IMR-90 (cell line): ENCODE measurements around the gene EFHC2.

Source experiments
- CEBPB ChIP-seq: IDR thresholded peaks from 2 replicates; pipeline ENCODE4 v1.6.1; 2012; ENCODE audit warnings: low read depth, low read length, improper control_type of control experiment
- FOS ChIP-seq: fragments of 150-350 bp; IDR thresholded peaks from 2 replicates; pipeline ENCODE4 v1.6.1; 2016; ENCODE audit warnings: low read depth, low read length
- MAFK ChIP-seq: IDR thresholded peaks from 2 replicates; pipeline ENCODE4 v1.6.1; 2012; ENCODE audit warnings: low read depth, low read length, improper control_type of control experiment
- MAZ ChIP-seq: IDR thresholded peaks from 2 replicates; pipeline ENCODE4 v1.6.1; 2012; ENCODE audit warnings: low read depth, mild to moderate bottlenecking, low read length, improper control_type of control experiment, moderate library complexity, borderline replicate concordance
- MXI1 ChIP-seq: IDR thresholded peaks from 2 replicates; pipeline ENCODE4 v1.6.1; 2012; ENCODE audit warnings: low read depth, mild to moderate bottlenecking, low read length, moderate library complexity, borderline replicate concordance
- NFE2L2 ChIP-seq: fragments of 150-350 bp; IDR thresholded peaks from 2 replicates; pipeline ENCODE4 v1.6.1; 2016; ENCODE audit warnings: low read depth, mild to moderate bottlenecking, low read length
- POLR2A ChIP-seq: IDR thresholded peaks from 2 replicates; pipeline ENCODE4 v1.6.1; 2012; ENCODE audit warnings: mild to moderate bottlenecking, low read depth, low read length
- RAD21 ChIP-seq: IDR thresholded peaks from 2 replicates; pipeline ENCODE4 v1.6.1; 2012; ENCODE audit warnings: low read length, improper control_type of control experiment
- RCOR1 ChIP-seq: IDR thresholded peaks from 2 replicates; pipeline ENCODE4 v1.6.1; 2012; ENCODE audit warnings: mild to moderate bottlenecking, low read length, improper control_type of control experiment; ENCODE audit not compliant: insufficient replicate concordance
- RFX5 ChIP-seq: IDR thresholded peaks from 2 replicates; pipeline ENCODE4 v1.8.0; 2012; ENCODE audit warnings: low read depth, mild to moderate bottlenecking, low read length, moderate library complexity
- SMC3 ChIP-seq: fragments of 150-350 bp; IDR thresholded peaks from 2 replicates; pipeline ENCODE4 v1.6.1; 2016; ENCODE audit warnings: low read depth, mild to moderate bottlenecking, antibody characterized with exemption, low read length, moderate library complexity
- TF ChIP-seq, protein P1 (sequence below): conservative IDR thresholded peaks from 2 replicates; pipeline ENCODE4 v1.5.1; 2012; ENCODE audit warnings: mild to moderate bottlenecking, low read depth, low read length, improper control_type of control experiment
- TF ChIP-seq, protein P2 (sequence below): fragments of 150-350 bp; IDR thresholded peaks from 2 replicates; pipeline ENCODE4 v1.6.1; 2017; ENCODE audit warnings: mild to moderate bottlenecking, antibody characterized with exemption, low read length, low read depth

DNA sequence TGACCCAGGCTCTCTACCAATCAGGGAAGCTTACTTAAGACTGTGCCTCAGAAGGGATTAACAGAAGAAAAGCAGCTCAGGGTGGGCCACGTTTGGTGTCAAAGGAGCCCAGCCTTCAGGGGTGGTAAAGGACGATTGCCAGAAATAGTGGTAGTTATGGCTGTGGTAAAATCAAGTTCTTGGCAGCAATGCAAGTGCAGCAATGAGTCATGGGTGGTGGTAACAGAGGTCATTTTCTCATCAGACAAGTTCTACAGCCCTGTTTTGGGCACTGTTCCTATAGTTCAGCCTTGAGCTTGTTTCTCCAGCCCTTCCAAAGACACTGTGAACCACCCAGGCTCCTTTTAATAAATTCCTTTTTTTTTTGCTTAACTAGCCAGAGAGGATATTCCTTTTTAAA is 120.3 kb downstream of the EFHC2 start:
- TF ChIP-seq, protein P1, sequence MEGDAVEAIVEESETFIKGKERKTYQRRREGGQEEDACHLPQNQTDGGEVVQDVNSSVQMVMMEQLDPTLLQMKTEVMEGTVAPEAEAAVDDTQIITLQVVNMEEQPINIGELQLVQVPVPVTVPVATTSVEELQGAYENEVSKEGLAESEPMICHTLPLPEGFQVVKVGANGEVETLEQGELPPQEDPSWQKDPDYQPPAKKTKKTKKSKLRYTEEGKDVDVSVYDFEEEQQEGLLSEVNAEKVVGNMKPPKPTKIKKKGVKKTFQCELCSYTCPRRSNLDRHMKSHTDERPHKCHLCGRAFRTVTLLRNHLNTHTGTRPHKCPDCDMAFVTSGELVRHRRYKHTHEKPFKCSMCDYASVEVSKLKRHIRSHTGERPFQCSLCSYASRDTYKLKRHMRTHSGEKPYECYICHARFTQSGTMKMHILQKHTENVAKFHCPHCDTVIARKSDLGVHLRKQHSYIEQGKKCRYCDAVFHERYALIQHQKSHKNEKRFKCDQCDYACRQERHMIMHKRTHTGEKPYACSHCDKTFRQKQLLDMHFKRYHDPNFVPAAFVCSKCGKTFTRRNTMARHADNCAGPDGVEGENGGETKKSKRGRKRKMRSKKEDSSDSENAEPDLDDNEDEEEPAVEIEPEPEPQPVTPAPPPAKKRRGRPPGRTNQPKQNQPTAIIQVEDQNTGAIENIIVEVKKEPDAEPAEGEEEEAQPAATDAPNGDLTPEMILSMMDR, result no peak
- TF ChIP-seq POLR2A, result no peak
- no peak for TF ChIP-seq FOS
- TF ChIP-seq RAD21, result no peak
- no peak for TF ChIP-seq CEBPB
- no peak for TF ChIP-seq SMC3
- no peak for TF ChIP-seq RCOR1
- TF ChIP-seq RFX5, result no peak
- TF ChIP-seq, protein P2, sequence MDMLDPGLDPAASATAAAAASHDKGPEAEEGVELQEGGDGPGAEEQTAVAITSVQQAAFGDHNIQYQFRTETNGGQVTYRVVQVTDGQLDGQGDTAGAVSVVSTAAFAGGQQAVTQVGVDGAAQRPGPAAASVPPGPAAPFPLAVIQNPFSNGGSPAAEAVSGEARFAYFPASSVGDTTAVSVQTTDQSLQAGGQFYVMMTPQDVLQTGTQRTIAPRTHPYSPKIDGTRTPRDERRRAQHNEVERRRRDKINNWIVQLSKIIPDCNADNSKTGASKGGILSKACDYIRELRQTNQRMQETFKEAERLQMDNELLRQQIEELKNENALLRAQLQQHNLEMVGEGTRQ, result no peak
- TF ChIP-seq MAFK, result no peak
- no peak for TF ChIP-seq MAZ
- TF ChIP-seq NFE2L2, result no peak
- no peak for TF ChIP-seq MXI1
